GM21717 (cell line): Measurements from ENCODE around the gene TSPAN7.

Experiments
- ATAC-seq: cut with Tn5 transposase; IDR thresholded peaks from one replicate; pipeline ENCODE4 v1.9.1; 2021; ENCODE audit warnings: mild to moderate bottlenecking, moderate library complexity; ENCODE audit not compliant: unreplicated experiment

TSPAN7 gene

DNA sequence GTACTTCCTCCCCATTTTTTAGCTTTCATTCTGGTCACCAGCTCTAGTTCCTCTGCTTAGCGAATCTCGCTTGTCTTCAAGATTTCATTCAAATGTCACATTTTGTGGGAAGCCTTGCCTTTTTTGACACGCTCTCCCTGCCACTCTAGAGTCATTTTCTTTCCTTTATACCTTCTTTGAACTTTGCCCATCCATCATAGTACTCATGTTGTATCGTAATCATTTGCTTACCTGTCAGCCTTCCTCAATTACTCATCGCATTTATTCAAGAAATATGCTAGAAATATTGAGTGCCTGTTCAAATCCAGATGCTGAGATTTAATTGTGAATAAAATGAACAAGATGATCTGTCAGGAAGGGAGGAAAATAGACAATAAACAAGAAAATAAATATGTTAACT lies 21.8 kb downstream of the TSPAN7 start:
- ATAC-seq = no peak

DNA sequence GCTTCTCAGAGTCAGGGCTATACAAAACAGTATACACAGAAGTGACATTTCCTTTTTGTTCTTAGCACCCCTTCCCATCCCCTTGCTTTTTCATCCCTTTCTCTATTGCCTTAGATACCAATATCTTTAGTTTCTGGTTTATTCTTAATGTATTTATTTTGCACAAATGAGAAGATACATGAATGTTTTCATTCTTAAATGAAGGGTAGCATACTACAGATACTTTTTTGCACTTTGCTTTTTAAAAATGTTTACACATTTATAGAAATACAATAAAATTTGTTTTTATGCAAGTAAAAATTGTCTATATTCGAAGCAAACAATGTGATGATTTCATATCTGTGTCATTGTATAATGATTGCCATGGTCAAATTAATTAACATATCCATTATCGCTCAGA lies 33.1 kb downstream of the TSPAN7 start:
- ATAC-seq = no peak

DNA sequence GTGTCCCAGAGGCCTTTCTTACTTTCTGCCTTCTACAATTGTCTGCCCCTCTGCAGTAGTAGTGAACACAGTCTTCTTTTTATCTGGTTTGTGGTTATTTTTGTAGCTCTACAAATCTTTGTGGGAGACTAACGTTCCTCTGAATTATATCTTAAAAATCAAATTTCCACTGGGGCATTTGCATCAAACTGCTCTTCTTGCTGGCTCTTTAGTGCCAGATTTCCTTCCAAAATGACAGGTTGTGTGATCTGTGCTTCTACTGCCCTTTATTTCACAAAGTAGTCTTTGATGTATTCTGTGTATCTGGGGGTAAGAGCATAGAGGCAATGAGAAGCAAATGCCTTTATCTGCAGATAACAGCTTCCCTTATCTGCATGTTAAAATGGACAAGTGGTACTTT lies 34.5 kb downstream of the TSPAN7 start:
- no peak for ATAC-seq

DNA sequence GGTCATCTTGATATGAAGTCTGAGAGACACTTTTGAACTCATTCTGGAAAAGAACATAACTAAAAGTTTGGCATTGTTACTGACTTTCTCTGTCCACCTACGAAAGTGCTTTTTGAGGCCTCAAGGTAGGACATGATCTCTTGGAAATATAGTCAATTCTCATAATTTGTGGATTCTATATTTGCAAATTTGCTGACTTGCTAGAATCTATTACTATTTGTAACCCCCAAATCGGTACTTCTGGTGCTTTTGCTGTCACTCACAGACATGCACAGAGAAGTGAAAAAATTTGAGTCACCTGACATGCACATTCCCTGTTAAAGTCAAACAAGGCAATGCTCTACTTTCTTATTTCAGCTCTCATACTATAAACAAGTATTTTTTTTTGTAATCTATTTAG lies 35.6 kb downstream of the TSPAN7 start:
- ATAC-seq = no peak

DNA sequence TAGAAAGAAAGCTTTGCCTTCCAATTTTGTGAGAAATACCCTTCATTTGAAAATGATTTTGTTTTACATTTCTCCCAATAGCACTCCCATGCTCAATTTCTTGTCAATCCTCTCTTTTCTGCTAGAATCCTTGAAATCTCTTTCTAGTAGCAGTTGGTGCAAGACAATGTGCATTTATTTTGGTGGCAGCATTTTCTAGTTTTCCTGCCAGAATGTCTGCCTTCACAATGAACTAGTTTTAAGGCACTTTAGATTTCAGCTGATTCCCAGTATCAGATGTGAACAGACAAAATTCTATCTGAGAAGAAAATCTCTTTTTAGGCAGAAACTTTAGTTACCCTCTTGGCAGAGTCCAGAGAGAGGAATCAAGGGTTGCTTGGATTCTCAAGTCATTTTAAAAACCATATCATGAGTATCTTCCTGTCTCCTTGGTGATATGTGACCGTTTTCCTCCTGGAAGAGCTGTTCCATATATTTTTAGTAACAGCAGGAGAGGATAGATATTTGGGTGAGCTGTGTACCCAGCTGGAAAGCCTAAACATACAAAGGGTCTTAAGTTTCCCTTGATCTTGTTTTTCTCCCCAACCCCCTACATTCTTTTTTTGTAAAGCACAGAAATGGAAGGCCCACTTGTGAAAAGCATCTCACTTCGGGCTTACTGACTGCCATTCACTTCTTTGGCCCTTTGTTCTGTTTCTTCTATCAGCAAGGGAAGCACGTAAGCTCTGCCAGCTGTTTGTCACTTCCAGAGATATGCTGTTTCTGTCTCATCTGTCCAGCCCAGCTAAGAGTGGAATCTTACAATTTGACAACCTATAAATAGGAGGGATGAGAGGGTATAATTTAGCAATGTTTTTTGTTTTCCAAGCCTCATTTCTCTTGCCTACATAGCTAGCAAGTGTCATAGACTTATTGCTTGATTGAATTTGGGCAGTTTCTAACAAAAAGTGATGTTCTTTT lies 38.7 kb downstream of the TSPAN7 start:
- ATAC-seq = no peak

DNA sequence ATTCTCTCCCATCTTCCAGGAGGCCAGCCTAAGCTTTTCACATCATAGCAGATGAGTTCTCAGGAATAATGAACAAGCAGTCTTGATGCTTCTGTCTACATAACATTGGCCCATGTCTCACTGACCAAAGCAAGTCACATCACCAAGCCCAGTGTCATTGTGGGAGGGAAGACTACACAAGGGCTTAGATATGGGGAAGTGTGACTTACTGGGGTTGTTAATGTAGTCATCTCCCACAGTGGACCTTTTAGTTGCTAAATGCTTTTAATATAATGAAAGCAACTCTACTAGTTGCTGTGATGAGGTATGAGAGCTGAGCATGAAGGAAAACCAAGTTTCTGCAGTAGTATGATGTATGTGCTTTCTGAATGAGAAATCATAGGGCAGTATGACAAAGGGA lies 40.5 kb downstream of the TSPAN7 start:
- no peak for ATAC-seq

DNA sequence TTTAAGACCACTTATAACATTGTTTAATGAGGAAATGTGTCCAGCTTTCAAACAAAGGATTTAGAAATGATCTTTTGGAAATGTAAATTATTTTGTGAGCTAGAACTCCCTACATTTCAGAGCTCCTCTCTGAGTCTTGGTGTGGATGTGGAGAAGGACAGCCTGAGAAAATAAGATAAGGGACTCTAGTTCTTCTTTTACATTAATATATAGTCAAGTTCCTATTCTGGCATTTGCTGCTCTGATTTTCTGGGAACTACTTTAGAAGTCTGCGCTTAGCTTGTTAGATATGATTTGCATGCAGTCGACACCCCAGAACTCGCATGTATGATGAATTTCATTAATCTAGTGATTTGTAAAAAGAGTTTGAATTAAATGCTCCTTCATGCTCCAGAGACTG lies 45.5 kb downstream of the TSPAN7 start:
- ATAC-seq = no peak

DNA sequence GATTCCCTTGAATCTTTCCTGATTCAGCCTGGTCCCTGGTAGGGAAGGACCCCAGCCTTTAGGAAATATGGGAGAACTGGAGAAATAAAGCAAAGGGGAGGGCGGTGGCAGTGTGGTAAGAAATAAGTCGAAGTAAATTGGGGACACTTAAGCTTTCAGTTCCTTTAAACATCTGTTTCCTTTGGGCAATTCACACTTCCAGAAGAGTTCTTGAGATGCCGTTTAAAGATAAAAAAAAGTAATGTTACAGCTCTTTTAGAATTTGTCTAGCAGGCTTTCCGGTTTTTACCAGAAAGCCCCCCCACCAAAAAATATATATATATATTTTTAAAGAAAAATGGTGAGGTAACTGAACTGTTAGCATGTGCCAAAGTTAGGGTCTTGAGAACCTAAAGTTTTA lies 46.6 kb downstream of the TSPAN7 start:
- ATAC-seq = no peak

DNA sequence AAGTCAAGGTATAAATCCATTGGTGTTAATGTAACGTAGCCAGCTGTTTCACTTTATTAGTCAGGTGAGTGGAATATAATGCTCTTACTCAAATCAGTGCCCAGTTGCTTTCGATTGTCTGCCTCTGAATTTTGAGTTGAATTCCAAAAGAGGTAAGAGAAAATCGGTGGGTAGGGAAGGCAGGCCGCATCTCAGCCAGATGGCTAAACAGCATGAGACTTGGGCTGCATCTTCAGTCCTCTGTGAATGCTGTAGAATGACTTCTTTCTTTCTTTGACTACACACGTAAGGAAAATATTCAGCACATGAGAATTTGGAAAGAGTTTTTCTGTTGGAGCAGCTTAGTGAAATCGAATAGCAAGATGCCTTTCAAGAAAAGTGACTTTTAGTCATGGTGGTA lies 49.5 kb downstream of the TSPAN7 start:
- no peak for ATAC-seq

DNA sequence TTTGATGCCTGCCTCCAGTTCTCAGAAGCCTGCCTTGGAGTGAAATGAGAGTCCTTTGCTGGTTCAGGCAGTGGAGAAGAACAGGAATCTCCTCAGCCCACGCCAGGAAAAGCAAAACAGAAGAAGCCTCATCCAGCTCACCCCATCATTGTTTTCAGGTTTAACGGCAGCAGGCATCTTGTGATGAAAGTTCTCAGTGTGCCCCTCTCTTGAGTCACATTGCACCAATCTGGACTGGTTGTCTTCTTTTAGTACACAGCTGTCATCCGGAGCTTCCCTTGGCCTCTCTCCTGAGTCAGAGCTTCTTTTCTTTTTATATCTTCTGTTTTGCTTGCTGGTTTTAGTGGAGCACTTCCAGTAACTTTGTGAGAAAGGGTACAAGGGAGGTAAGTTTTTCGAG lies 50.9 kb downstream of the TSPAN7 start:
- no peak for ATAC-seq

DNA sequence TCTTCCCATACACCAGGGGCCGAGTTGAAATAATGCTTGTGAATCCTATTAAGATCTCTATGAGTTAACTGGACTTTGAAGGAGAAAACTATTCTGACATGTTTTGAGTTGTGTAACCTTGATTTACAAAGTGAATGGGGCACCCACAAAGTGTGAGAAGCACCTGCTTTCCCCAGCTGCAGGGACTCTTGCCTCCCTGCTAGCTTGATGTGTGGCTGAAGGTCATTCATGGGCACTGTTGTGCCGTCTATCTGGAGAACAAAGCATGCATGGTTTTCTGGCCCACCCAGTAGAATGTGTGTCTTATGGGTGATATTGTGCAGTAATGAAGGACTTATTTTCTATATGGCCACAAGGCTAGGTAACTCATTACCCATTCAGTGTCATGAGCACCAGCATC lies 53.1 kb downstream of the TSPAN7 start:
- no peak for ATAC-seq

DNA sequence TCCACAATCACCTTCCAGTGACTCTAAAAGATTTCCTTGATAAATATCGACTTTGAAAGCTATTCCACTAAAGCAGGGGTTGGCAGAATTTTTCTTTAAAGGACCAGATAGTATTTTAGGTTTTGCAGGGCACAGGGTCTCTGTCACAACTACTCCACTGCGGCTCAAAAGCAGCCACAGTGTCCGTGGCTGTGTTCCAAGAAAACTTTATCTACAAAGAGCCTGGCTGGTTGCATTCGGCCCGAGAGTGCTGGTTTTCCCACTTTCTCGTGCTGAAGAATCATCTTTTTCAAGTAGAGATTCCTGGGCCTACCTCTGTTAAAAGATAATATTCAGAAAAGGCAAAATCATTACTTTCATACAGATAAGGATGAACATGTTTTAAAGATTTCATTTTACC lies 55.6 kb downstream of the TSPAN7 start:
- no peak for ATAC-seq

DNA sequence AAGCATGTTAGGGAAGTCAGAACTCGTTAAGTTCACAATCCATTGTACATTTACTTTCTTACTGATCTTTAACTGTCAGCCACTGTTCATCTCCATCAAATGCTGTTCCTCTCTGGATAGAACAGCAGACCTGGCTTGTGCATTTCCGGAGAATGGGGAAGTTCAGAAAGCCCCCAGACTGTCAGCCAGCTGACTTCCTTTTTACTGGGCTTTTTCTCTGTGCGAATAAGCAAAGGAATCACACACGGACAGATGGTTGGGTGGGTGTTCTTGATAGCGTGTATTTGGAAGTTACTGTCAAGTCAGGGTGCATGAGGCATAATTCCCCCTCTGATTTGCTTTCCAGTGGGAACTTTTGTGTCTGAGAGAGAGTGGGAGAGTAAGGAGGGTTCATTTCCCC lies 56.8 kb downstream of the TSPAN7 start:
- no peak for ATAC-seq

DNA sequence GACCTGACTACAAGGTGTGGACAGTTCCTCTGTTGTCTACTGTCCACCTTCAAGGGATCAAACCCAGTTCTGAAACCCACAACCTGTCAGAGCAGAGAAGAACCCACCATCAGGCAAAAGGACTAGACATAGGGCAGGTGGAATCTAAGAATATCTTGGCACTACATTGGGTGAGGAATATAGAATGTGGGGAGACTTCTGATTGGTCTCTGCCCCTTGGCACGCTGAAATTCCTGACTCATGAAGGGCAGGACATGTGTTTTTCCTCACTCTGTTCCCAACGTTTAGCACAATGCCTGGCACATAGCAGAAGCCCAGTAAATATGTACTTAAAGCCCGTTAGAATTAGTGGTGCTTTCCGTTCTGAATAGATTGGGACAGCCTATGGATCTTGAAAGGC lies 59.3 kb downstream of the TSPAN7 start:
- no peak for ATAC-seq

DNA sequence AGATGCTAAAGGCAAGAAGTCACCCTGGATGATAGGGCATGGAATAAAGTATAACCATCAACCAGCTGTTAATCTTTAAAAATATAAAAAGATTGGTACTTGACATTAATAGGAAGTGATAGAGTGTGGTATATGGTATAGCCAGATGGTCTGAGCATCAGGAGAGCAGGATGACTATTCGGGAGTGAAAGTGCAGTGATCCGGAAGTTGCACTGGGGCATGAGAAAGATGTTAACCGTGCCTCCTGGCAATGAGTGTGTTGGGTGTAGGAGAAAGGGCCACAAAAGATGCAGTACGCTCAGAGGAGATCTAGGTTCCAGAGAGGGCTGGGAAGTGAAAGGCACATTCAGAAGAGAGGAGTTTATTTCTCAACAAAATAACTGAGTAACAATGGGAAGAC lies 65.0 kb downstream of the TSPAN7 start:
- ATAC-seq = no peak

DNA sequence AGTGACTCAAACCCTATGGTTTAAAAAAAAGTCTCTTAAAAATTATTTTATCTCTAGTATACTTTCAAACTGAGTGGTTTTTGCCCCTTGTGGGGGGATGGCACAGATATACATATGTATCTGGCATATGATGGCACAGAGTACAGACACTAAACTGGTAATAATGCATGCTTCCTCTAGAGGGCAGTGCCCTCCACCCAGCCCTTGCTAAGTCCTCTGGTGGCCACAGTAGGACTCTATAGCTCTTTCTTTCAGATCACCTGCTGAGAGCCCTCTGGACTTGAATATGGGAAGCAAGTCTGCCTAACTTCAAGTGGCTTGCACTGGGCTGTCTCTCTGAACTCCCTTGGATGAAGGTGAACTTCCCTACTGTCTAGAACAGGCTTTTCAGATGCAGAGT lies 66.3 kb downstream of the TSPAN7 start:
- peak; percentile 82 for ATAC-seq

DNA sequence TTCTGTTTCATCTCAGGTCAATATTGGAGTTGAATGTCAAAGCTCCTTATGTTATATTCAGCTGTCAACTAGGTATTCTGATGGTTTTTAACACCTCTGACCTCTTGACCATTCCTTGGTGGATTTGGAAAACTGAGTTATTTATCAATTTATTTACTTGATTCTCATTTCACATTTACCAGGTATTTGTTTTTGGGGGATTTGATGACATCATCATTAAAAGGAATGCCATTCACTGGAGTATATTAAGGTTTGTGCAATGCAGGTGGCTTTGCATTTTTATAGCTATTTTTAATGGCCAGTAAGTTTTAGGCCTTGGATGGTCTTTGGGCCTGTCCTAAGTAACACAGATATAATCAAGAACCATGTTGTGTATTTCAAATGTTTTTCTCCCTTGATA lies 67.2 kb downstream of the TSPAN7 start:
- no peak for ATAC-seq

DNA sequence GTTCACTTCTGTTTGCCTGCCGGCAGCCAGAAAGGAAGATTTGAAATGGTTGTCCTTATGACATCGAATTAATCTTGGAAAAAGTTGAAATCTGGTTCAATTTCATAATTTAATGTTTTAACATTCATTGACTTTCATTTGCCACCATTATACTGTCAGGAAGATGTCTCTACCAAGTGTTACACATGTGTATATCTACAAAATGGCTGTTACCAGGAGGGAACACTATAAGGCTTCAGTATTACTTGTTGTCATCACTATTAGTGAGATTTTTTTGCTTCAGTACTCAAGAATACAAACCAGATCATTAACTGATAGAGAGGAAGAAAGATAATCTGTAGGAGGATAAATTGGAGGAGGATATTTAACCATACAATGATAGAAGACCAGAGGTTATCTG lies 71.2 kb downstream of the TSPAN7 start:
- ATAC-seq = no peak

DNA sequence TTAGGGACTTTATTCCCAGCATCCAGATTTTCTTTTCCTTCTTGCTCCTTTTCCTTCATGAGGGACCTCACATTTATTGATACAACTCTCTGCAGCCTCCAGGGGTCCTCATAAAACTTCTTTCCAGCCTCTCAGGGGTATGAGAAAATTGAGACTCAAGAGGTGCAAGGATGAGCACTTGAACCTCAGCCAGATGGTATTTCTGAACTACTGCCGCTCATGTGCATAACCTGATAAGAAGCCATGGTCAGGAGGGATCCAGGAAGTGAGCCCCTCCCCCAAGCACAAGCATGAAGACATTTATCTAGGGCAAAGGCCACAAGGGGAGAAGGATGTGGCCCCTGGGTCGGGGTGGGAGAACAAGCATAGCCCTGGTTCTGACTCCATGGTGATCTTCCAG lies 73.3 kb downstream of the TSPAN7 start:
- no peak for ATAC-seq

DNA sequence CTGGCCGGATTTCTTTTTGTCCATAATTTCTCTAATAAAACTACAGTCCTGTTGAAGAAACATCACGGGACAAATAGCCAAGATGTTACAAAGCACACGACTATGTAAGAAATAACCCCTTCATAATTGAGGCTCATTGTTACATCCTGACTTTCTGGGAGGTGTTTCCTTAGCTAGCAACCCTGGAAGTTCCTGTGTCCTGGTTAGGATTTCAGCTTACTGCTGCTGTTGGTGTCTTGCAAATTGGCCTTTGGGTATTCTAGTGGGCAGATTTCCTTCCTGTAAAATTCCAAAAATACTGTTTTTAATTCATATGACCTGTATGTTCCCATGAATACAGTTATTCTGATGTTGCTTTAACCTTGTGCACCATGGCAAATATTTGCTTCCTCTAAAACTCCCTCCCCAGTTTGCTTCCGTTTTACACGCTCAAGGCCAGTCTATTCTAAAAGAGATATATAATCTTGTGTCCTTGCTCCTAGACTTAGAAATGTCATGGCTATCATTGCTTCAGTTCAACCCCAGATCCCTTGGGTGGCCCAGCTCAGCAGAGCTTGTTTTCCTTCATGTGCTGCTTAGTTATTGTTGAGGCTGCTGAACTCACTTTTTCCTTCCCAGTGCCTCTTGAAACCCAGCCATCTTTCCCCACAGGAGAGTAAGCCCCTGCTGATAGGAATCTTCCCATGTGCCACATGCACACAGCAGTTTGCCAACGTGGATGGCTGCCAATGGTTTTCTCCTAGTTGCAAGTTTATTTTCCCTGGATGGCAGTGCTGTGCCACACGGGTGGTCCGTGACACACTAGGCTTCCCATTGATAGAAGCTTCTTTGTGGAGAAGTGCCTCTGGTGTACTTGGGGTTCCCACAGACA lies 75.8 kb downstream of the TSPAN7 start:
- no peak for ATAC-seq

DNA sequence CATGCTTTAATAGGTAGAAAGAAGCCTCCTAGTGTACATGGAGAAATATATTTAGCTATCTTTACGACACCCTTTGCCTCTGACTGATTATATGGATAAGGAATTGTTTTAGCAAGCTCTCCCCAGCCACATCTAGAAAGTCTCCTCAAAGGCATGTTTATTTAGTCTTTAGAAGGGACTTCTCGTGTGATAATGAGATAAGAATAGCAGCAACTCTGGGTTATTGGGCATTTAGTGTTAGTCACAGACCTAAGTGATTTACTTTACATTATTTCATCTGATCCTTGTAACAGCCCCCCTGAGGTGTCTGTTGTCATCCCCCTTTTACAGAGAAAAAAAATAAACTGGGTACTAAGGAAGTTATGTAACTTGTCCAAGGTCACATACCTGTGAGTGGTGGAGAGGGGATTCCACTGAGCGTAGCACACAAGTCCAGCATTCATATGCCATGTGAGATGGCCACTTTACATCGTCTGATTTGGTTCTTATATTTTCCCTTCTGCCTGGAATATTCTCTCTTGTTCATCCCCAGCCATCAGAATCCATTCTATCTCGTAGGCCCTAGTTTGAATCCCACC lies 77.7 kb downstream of the TSPAN7 start:
- ATAC-seq = no peak

DNA sequence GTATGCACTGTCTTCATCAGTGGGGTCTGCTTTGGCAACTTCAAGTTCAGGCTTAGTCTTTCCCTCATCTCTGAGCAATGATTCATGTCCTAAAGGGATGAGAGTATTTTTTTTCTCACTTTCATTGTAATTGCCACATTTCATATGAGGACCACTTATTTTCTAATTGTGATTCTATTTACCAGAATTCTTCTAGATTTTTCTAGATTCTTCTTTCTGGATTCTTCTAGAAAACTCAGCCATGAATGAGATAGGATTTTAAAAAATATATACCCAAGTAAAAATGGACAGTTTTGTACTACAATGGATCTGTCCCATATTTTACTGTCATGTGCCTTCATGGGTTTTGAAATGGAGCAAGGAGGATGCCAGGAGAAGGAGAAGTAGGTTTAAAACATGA lies 78.4 kb downstream of the TSPAN7 start:
- no peak for ATAC-seq
